B cell (primary cell): Measurements from ENCODE around the gene COBLL1. TPM values are rescaled to one million over a fixed set of nuclear protein-coding genes. Genes with fewer than 3 reads are reported as not detected.

Source experiments
- ATAC-seq: fragments of 200-7000 bp; cut with Tn5 transposase; one replicate; pipeline ENCODE4 v1.10.0; 2021; ENCODE audit warnings: low read depth, mild to moderate bottlenecking, moderate number of reproducible peaks, moderate library complexity
- CTCF ChIA-PET: fragments of 350-600 bp; sonication (Branson Sonifier 250); formaldehyde crosslinking; loops from one replicate; lab custom pipeline; 2021; ENCODE audit warnings: antibody characterized with exemption, inconsistent platforms; lab: Charles Lee
- POLR2A ChIA-PET: fragments of 350-600 bp; sonication (Branson Sonifier 250); formaldehyde crosslinking; loops from one replicate; lab custom pipeline; 2021; ENCODE audit warnings: antibody characterized with exemption; lab: Charles Lee
- DNase-seq: peaks from one replicate; pipeline ENCODE4 v3.0.0; 2013
- H2AFZ ChIP-seq: 2 replicates; pipeline ENCODE4 v1.6.1; 2012; ENCODE audit warnings: mild to moderate bottlenecking, low read depth, low read length; ENCODE audit not compliant: insufficient read depth, poor library complexity, severe bottlenecking
- H3K27ac ChIP-seq, 2 donors: 1 replicate in 1 of 2; 2 replicates in 1 of 2; pipeline ENCODE4 v1.5.1; 2012 to 2013; ENCODE audit warnings: low read length in 2 of 2, mild to moderate bottlenecking in 2 of 2, moderate library complexity in 1 of 2
- H3K27me3 ChIP-seq, 4 experiments: fragments of 200-600 bp in 1 of 4; sonication (generic) in 1 of 4; replicated peaks in 1 of 4; 1 replicate in 2 of 4; 2 replicates in 2 of 4; pipeline versions ENCODE4 v1.6.1 to v1.7.0; 2013 to 2016; ENCODE audit warnings: low read length in 3 of 4, mild to moderate bottlenecking in 2 of 4, mixed read lengths in 1 of 4, moderate library complexity in 1 of 4; ENCODE audit not compliant: insufficient read depth in 4 of 4, control insufficient read depth in 3 of 4; ENCODE audit errors: control extremely low read depth in 1 of 4
- H3K36me3 ChIP-seq, 2 experiments: replicated peaks in 1 of 2; 1 replicate in 1 of 2; 2 replicates in 1 of 2; pipeline versions ENCODE4 v1.6.1 to v1.7.1; 2013; ENCODE audit warnings: low read length in 1 of 2; ENCODE audit not compliant: insufficient read depth in 2 of 2, control insufficient read depth in 1 of 2; ENCODE audit errors: control extremely low read depth in 1 of 2, extremely low read depth in 1 of 2
- H3K4me1 ChIP-seq, 2 donors: fragments of 200-600 bp in 1 of 2; sonication (generic) in 1 of 2; 1 replicate in 1 of 2; 2 replicates in 1 of 2; pipeline versions ENCODE4 v1.5.1 to v1.6.1; 2013 to 2017; ENCODE audit warnings: low read length in 2 of 2; ENCODE audit not compliant: control insufficient read depth in 2 of 2, insufficient read depth in 2 of 2
- H3K4me2 ChIP-seq: replicated peaks from 2 replicates; pipeline ENCODE3; 2012; ENCODE audit warnings: mild to moderate bottlenecking, low read depth, low read length; ENCODE audit not compliant: poor library complexity, severe bottlenecking
- H3K4me3 ChIP-seq, 5 experiments: fragments of 200-600 bp in 1 of 5; sonication (generic) in 1 of 5; 1 replicate in 3 of 5; 2 replicates in 2 of 5; pipeline versions ENCODE4 v1.5.1 to v1.7.0; 2011 to 2016; ENCODE audit warnings: low read length in 4 of 5, mild to moderate bottlenecking in 4 of 5, low read depth in 2 of 5, control low read depth in 1 of 5, moderate library complexity in 1 of 5; ENCODE audit not compliant: insufficient read depth in 1 of 5; ENCODE audit errors: control extremely low read depth in 1 of 5, extremely low read depth in 1 of 5
- H3K79me2 ChIP-seq: fragments of 200-600 bp; sonication (generic); one replicate; pipeline ENCODE4 v1.6.0; 2016; ENCODE audit warnings: low read length; ENCODE audit not compliant: control insufficient read depth, insufficient read depth
- H3K9ac ChIP-seq: fragments of 200-600 bp; sonication (generic); 2 replicates; pipeline ENCODE4 v1.6.1; 2017; ENCODE audit warnings: mild to moderate bottlenecking, low read length, moderate library complexity
- H3K9me3 ChIP-seq, 3 donors: one replicate each; pipeline versions ENCODE4 v1.6.1 to v1.7.1; 2013; ENCODE audit warnings: low read length in 2 of 3; ENCODE audit not compliant: control insufficient read depth in 2 of 3, insufficient read depth in 1 of 3; ENCODE audit errors: control extremely low read depth in 1 of 3
- H4K20me1 ChIP-seq: 2 replicates; pipeline ENCODE4 v1.6.0; 2012; ENCODE audit warnings: mild to moderate bottlenecking, low read length; ENCODE audit not compliant: insufficient read depth, control insufficient read depth, poor library complexity, severe bottlenecking
- H3K27ac Mint-ChIP-seq: one replicate; pipeline ENCODE4 v1.8.0; 2021; ENCODE audit warnings: mixed read lengths
- H3K27me3 Mint-ChIP-seq: one replicate; pipeline ENCODE4 v1.8.0; 2021; ENCODE audit warnings: mixed read lengths
- H3K4me1 Mint-ChIP-seq: one replicate; pipeline ENCODE4 v1.8.0; 2021; ENCODE audit warnings: mixed read lengths
- H3K4me3 Mint-ChIP-seq: one replicate; pipeline ENCODE4 v1.8.0; 2021; ENCODE audit warnings: mixed read lengths
- H3K9me3 Mint-ChIP-seq: one replicate; pipeline ENCODE4 v1.8.0; 2022; ENCODE audit warnings: mixed read lengths; ENCODE audit not compliant: insufficient read depth
- EZH2 ChIP-seq: IDR thresholded peaks from 2 replicates; pipeline ENCODE4 v1.6.1; 2012; ENCODE audit warnings: borderline replicate concordance, low read depth, mild to moderate bottlenecking, moderate library complexity, low read length; ENCODE audit not compliant: insufficient read depth, poor library complexity, severe bottlenecking
- whole genome bisulfite sequencing: methylation state at CpG from one replicate; pipeline ENCODE4 v1.1.5; 2013; ENCODE audit warnings: missing lambda C conversion rate; ENCODE audit not compliant: insufficient coverage; 5-methylcytosine and 5-hydroxymethylcytosine counted together
- intact Hi-C: fragments of 100-400 bp; cut with micrococcal nuclease; formaldehyde crosslinking; loops from one replicate; pipeline ENCODE4 v1.10.0; 2022
- polyA plus RNA-seq: library from polyadenylated mRNA; depleted of rRNA; stranded (reverse); fragments of >200 nt; gene quantifications from 2 replicates; pipeline ENCODE4 v1.2.3, GENCODE V29; 2012
- total RNA-seq, 2 donors: library from RNA; stranded (reverse); fragments of 120-200 nt in 1 of 2; gene quantifications; 1 replicate in 1 of 2; 2 replicates in 1 of 2; pipeline versions ENCODE4 v1.2.3 to v1.2.4, GENCODE V29; 2013 to 2022
- TF ChIP-seq, protein P1 (sequence below): fragments of 200-600 bp; IDR thresholded peaks from one replicate; pipeline ENCODE4 v1.8.0; 2022; ENCODE audit warnings: antibody characterized with exemption, mild to moderate bottlenecking

The COBLL1 gene
- total and polyA plus RNA-seq, 2 donors (not counting 1 experiment from before 2014, with no cell fraction given): 45.1 to 234 TPM

DNA sequence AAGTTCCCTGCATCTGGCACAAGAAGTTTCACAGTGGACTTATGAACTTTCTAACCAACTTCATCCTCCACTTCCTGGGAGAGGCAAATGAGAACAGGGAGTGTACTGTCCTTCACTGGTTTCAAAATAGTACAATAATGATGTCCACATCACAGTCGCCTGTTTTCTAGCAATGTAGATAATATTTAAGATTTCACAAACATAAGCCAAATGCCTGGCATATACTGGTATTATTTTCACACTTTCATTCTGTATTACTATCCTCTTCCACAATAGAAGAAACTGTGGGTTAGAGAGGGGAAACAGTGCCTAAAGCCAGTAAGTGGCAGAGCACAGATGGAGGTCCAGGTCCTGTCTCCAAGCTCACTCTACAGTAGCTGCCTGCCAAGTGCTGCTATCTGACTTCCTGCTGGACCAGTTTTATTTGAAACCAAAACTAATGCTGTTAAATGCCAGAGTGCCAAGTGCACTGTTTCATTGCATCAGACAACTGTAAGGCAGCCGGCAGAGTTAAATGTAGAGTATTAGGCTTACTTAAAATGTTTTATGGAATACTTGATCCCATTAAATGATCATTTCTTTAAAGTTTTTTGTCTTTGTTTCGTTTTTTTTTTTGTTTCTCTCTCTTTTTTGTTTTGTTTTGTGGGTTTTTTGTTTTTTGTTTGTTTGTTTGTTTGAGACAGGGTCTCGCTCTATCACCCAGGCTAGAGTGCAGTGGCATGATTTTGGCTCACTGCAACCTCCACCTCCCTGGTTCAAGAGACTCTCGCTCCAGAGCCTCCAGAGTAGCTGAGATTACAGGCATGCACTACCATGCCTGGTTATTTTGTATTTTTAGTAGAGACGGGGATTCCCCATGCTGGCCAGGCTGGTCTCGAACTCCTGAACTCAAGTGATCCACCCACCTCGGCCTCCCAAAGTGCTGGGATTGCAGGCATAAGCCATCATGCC is 15.1 kb downstream of the COBLL1 start:
- H3K4me1 Mint-ChIP-seq: peaks cover 32% of the 10 kb centered on the region

More for the DNA sequence above, 15.1 kb downstream of the COBLL1 start:
- Histone ChIP-seq H3K4me1 (peaks cover 8 to 12% of the 10 kb centered on the region in 2 donors), H4K20me1 (peaks cover 28% of the 10 kb centered on the region), H3K9ac (no peak overlapping the region), H3K27me3 (no peaks in the 10 kb centered on the region), H3K4me3 (no peak overlapping the region), H3K4me2 (peak overlapping the region; percentile 46), H3K79me2 (peaks cover 92% of the 10 kb centered on the region), H3K9me3 (no peaks in the 10 kb centered on the region), H3K36me3 (no peaks in the 10 kb centered on the region), H2AFZ (no peak overlapping the region), H3K27ac (no peak overlapping the region)
- TF ChIP-seq, protein P1, sequence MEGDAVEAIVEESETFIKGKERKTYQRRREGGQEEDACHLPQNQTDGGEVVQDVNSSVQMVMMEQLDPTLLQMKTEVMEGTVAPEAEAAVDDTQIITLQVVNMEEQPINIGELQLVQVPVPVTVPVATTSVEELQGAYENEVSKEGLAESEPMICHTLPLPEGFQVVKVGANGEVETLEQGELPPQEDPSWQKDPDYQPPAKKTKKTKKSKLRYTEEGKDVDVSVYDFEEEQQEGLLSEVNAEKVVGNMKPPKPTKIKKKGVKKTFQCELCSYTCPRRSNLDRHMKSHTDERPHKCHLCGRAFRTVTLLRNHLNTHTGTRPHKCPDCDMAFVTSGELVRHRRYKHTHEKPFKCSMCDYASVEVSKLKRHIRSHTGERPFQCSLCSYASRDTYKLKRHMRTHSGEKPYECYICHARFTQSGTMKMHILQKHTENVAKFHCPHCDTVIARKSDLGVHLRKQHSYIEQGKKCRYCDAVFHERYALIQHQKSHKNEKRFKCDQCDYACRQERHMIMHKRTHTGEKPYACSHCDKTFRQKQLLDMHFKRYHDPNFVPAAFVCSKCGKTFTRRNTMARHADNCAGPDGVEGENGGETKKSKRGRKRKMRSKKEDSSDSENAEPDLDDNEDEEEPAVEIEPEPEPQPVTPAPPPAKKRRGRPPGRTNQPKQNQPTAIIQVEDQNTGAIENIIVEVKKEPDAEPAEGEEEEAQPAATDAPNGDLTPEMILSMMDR: no peak
- no peak for TF ChIP-seq EZH2
- H3K27ac Mint-ChIP-seq: peak overlapping the region; percentile 41
- no peak for DNase-seq
- H3K9me3 Mint-ChIP-seq: no peaks in the 10 kb centered on the region
- ChIA-PET CTCF (interaction anchor here (1.3 to 1.7 kb wide), 2 partner anchors 15 to 87 kb away, joined by 3 to 4 read pairs; partner anchors contain the start of gene COBLL1), POLR2A (interaction anchor here (0.7 kb wide), 1 partner anchor 39 kb away, joined by 3 read pairs; no protein-coding TSS in a partner anchor)
- peak; percentile 64 for ATAC-seq
- H3K27me3 Mint-ChIP-seq: no peaks in the 10 kb centered on the region
- intact Hi-C loops: loop anchor here (2.0 kb wide), 1 partner anchor 14 kb away; the partner anchor contains the start of gene COBLL1
- peak overlapping the region; percentile 20 for H3K4me3 Mint-ChIP-seq
- WGBS: 91% methylated on average over 3 of the region's 8 CpGs
